GM19193 (cell line): ENCODE results near the gene GRIK4.

Source experiments
- POLR2A ChIP-seq: IDR thresholded peaks from 4 replicates; pipeline ENCODE4 v1.6.1; 2011; ENCODE audit not compliant: insufficient read depth, insufficient read length; ENCODE audit errors: extremely low read depth

Gene GRIK4

DNA sequence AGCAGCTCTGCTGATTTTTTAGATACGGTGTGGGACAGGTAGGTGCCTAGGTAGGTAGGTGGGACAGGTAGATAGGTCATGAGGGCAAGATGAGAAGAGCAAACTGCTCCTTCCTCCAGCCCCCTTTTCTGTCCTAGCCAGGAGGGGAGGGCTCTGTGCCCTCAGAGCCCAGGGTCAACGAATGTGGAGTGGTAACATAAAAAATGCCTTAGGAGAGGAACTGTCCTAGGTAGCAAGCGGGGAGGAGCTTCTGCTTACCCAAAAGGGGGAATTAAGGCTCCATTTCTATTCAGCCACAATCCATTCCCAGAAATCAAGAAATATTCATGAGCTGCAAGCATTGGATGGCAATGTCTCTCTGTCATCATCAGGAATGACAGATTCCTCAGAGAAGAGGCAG, 234.8 kb downstream of the GRIK4 start:
- no peak for TF ChIP-seq POLR2A

- TF ChIP-seq POLR2A: no peak
Observed at GRCh38 chr11:120746836-120747609, 235.5 kb downstream of the GRIK4 start.

- TF ChIP-seq POLR2A: no peak
Observed at GRCh38 chr11:120747850-120748814, 236.6 kb downstream of the GRIK4 start.

- no peak for TF ChIP-seq POLR2A
Observed at GRCh38 chr11:120749395-120749794, 237.8 kb downstream of the GRIK4 start.

DNA sequence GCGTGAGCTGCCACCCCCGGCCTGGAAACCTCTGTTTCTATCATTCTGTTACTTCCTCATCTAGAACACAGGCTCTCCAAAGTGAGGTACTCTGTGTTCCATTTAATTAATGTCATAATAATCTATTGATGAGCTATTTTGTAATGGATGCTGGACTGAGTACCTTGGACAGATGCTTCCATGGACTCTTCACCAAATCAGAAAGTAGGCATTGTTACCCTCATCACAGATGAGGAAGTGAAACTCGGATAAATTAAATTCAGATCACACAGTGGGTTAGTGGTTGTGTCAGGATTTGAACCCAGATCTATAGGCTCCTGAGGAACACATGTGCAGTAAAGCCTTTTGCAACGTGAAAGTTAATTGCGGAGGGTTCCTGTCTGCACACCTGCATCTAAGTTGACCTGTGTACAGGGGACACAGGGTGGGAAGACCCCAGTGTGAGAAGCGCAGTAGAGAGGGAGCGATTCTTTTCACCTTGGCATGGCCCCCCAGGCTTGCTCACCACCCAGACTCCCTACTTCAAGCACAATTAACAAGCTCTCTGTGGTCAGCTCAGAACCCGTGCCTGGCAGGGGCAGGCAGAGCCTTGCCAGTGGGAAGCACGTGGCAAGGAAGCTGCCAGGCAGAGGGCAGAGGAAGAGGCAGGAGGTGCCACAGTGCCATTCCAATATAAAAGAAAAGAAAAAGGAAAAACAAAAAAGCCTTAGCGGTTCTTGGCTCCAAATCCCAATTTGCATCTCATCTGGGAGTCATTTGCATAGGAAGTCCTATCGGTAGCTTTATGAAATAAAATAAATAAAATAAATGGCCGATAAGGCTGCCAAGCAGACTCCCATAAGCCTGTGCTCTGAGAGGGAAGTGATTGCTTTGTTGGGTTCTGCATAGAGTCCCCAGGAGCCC, 239.3 kb downstream of the GRIK4 start:
- no peak for TF ChIP-seq POLR2A

DNA sequence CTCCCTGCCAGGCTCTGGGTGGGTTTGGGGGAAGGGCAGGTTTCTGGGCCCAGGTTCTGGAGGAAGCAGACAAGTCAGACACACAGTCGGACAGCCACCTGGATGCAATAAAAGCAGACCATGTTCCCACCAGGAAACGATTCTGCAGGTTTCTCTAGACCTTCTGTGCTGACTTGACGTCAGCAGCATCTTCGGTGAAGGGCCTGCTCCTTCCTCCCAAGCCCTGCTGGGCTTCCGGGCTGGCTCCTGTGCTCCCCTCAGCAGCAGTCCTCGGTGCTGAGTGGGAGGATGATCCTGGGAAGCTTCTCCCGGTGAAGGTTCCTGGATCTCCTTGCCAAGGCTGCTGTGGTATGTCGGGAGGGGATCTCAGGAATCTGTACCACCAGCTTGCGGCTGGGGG, 240.0 kb downstream of the GRIK4 start:
- TF ChIP-seq POLR2A: no peak

DNA sequence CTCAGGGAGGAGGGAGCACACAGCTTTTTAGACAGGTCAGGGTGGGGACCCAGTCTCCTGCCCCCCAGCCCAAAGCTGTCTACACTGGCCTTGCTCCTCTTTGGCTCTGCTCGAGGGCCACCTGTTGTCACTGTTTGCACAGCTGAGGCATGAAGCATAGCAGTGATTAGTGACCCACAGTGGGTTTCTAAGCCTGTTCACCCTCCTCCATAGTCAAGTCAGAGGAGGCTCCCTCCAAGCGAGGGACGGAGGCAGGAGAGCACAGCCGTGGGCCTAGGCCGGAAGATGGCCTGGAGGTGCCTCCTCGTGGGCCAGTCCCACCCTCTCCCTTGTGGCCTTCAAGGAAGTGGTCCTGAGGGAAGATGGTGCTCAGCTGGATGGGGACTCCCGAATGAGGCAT, 241.1 kb downstream of the GRIK4 start:
- TF ChIP-seq POLR2A: no peak

DNA sequence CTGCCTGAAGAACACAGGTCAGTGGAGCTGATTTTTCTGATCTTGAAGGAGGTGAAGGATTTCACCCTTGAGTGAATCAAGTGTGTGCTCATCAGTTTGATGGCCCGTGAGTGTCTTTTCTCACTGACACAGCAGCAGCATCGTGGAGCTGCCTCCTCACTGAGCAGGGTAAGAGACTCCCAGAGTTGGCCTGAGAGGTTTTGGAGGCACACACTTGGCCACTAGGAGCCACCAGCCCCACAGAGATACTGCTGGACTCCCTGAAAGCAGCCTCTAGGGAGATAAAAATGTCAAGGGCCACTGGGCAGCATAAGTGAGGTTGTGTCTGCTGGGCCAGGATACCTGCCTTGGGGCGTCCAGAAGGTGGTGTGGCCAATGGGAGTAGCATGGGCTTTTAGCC, 245.4 kb downstream of the GRIK4 start:
- TF ChIP-seq POLR2A: no peak

GRCh38 chr11:120759046-120759445, 247.5 kb downstream of the GRIK4 start:
- no peak for TF ChIP-seq POLR2A

- TF ChIP-seq POLR2A: no peak
Observed at GRCh38 chr11:120766318-120766717, 254.8 kb downstream of the GRIK4 start.

DNA sequence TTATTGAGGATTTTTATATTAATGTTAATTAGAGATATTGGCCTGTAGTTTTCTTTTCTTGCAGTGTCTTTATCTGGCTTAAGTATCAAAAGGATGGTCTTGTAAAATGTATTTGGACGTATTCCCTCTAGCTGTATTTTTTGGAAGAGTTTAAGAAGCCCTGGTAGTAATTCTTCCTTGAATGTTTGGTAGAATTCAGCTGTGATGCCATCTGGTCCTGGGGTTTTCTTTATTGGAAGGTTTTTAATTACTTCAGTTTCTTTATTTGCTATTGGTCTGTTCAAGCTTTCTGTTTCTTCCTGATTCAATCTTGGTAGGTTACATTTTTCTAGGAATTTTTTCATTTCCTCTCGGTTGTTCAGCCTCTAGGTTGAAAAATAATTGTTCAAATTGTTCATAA, 257.4 kb downstream of the GRIK4 start:
- TF ChIP-seq POLR2A: no peak

DNA sequence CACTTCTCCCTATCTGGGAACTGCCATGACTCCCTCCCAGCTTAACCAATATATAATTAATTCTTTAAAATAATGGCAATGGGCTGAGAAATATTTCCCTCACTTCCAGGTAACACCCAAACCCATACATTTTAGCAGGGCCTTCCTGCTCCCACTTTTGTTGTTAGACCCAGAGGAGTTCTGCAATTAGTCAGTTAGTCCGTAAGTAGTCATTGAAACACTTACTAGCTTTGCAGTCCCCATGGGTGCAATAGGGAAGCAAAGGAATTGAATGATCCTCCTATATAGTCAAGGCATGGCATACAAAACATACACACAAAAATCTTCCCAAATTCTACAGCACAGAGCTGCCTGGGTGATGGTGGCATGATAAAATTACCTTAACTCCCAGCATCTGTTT, 258.4 kb downstream of the GRIK4 start:
- TF ChIP-seq POLR2A: no peak

DNA sequence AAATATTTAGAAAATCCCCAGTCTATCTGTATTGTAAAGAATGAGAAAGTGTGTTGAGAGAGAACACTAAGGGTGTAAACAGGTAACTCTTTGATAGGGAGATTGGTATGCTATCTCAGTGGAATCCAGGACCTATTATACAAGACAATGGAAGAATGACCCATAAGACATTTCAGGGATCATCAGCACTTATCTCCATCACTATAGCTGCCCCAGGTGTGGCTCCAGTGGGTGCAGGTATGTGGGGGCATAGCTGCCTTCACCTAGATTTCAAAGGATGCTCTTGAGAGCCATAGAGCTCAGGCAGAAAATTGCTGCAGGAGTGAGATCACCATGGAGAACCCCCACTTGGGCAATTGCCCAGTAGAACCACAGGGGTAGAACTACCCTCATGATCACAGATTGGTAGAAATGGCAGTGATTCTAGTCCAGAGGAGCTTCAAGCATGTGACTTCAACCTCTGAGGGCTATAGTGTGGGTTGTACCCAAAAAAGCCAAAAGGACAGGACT, 260.1 kb downstream of the GRIK4 start:
- no peak for TF ChIP-seq POLR2A

GRCh38 chr11:120773501-120774031, 262.0 kb downstream of the GRIK4 start:
- no peak for TF ChIP-seq POLR2A

DNA sequence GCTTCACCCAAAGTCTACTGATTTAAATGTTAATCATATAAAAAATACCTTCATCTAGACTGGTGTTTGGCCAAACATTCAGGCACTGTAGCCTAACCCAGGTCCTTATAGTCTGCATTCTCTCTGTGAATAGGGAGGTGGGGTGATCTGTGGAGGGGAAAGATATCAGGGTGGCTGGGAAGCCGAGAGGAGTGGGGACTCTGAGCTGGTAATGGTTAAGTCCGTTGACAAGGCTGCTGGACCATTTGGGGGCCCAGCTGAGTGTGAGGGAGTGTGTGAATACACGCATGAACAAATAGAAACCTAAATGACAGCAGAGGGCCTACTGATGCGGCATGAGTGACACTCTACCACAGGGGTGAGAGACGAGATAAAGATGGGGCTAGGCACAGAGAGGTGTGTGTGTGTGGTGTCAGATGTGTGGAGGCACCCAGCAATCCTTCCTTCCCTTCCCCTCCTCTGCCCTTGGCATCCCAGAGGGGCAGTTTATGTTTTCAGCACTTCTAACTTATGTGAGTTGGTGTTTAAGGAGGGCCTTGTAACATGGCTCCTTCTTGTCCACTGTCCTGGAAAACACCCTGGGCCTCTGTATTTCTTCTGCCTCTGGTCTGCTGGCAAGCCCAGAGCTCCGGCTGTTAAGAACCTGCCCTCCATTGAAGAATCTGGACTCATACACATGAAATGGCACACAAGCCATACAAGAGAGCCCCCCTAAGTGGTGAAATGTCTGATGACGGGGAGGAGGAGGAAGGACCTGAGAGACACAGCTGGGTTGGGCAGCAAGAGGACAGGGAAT, 263.2 kb downstream of the GRIK4 start:
- TF ChIP-seq POLR2A: no peak
